Ascending aorta (tissue), 2 donors: ENCODE data around the gene IL4I1. TPM values are rescaled to one million over a fixed set of nuclear protein-coding genes. Genes with fewer than 3 reads are reported as not detected.

Source experiments
- DNase-seq, 2 donors: peaks; one replicate each; pipeline ENCODE4 v3.0.0-alpha.2; 2019; ENCODE audit warnings: low spot score in 2 of 2
- H3K27ac ChIP-seq, 2 donors: fragments of 200-600 bp; sonication (generic); one replicate each; pipeline ENCODE4 v1.5.1; 2016 to 2017; ENCODE audit warnings: mild to moderate bottlenecking in 1 of 2
- H3K27me3 ChIP-seq: fragments of 200-600 bp; sonication (generic); one replicate; pipeline ENCODE4 v1.5.1; 2017
- H3K36me3 ChIP-seq, 2 donors: fragments of 200-600 bp; sonication (generic); one replicate each; pipeline ENCODE4 v1.5.1; 2016
- H3K4me1 ChIP-seq, 2 donors: fragments of 200-600 bp; sonication (generic); one replicate each; pipeline ENCODE4 v1.5.1; 2016 to 2017; ENCODE audit warnings: mild to moderate bottlenecking in 1 of 2
- H3K4me3 ChIP-seq, 2 donors: fragments of 200-600 bp; sonication (generic); one replicate each; pipeline ENCODE4 v1.5.1; 2016 to 2017; ENCODE audit warnings: mild to moderate bottlenecking in 1 of 2
- H3K9me3 ChIP-seq, 2 donors: fragments of 200-600 bp; sonication (generic); one replicate each; pipeline ENCODE4 v1.5.1; 2016
- CTCF ChIP-seq, 3 experiments: fragments of 200-600 bp in 2 of 3; fragments of 450-650 bp in 1 of 3; sonication (generic) in 2 of 3; IDR thresholded peaks; one replicate each; pipeline ENCODE4 v1.5.1; 2016 to 2019; ENCODE audit warnings: antibody characterized with exemption in 3 of 3, mild to moderate bottlenecking in 1 of 3, moderate library complexity in 1 of 3
- intact Hi-C: fragments of 100-400 bp; cut with DNase I; formaldehyde crosslinking; loops from one replicate; pipeline ENCODE4 v1.15.1; 2023
- total RNA-seq: library from RNA; depleted of rRNA; stranded (reverse); fragments of >200 nt; gene quantifications from one replicate; pipeline ENCODE4 v1.1.0, GENCODE V29; 2016

The IL4I1 gene
- total RNA-seq, 1 donor from 2014 or later = 0.96 TPM

DNA sequence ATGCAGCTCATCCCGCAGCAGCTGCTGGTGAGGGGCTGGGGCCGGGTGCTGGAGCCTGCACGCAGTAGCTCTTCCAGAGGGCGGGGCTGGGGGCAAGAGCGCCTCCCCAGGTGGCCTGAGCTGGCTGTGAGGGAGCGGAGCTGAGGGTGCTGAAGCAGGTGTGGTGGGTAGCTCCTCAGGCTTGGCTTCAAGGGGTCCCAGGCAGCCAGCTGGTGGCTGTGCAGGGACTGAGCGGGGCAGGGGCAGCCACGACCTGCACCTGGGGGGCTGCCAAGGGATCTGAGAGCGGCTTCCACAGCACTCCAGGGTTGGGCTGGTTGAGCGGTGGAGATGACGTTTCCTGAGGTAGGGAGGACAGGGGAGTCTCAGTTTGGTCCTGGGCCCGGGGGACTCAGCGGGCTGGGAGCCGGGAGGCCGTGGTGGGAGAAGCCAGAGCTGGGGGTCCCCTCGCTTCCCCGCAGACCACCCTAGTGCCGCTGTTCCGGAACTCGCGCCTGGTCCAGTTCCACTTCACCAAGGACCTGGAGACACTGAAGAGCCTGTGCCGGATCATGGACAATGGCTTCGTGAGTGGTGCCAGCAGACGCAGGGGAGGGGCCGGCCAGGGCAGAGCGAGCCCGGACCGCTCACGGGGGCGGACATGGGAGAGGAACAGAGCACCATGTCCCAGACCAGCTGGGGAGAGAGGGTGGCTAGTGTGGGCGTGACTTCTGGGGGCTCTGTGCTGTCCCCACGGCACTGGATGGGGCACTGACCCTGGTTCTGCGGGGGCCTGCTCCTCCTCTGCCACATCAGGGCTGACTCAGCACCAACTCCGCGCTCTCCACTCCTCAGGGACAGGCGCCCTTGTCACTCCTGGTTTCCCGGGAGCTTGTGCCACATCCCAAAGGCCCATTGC is 38.4 kb downstream of the IL4I1 start:
- no peaks in the 10 kb centered on the region for H3K4me1 ChIP-seq
- intact Hi-C loops = loop anchor here (10.0 kb wide), 1 partner anchor 1224 kb away; the partner anchor contains the start of gene DBP
- no peak for DNase-seq
- H3K36me3 ChIP-seq = peaks cover 70 to 85% of the 10 kb centered on the region in 2 donors
- H3K9me3 ChIP-seq = no peaks in the 10 kb centered on the region
- H3K4me3 ChIP-seq = no peak overlapping the region
- H3K27ac ChIP-seq = peak overlapping the region in 1 of 2 donors; percentile 29
- TF ChIP-seq CTCF (IDR thresholded peaks at IDR 0.05) = no peak
- H3K27me3 ChIP-seq = no peaks in the 10 kb centered on the region

- DNase-seq = no peak
- H3K27ac ChIP-seq = no peak overlapping the region
- H3K36me3 ChIP-seq = peaks cover 69 to 79% of the 10 kb centered on the region in 2 donors
- H3K27me3 ChIP-seq = no peaks in the 10 kb centered on the region
- no peak for TF ChIP-seq CTCF (IDR thresholded peaks at IDR 0.05)
- H3K4me3 ChIP-seq = no peak overlapping the region
- H3K9me3 ChIP-seq = no peaks in the 10 kb centered on the region
- intact Hi-C loops = loop anchor here (10.0 kb wide), 1 partner anchor 1223 kb away; the partner anchor contains the start of gene DBP
- peaks cover 0 to 1% of the 10 kb centered on the region in 2 donors for H3K4me1 ChIP-seq
These were observed 38.9 kb downstream of the IL4I1 start for GRCh38 chr19:49857838-49858087.

GRCh38 chr19:49857061-49857837 is 39.4 kb downstream of the IL4I1 start:
- Histone ChIP-seq H3K27ac (no peak overlapping the region), H3K36me3 (peaks cover 64 to 78% of the 10 kb centered on the region in 2 donors)
- intact Hi-C loops = loop anchor here (10.0 kb wide), 1 partner anchor 1222 kb away; the partner anchor contains the start of gene DBP

DNA sequence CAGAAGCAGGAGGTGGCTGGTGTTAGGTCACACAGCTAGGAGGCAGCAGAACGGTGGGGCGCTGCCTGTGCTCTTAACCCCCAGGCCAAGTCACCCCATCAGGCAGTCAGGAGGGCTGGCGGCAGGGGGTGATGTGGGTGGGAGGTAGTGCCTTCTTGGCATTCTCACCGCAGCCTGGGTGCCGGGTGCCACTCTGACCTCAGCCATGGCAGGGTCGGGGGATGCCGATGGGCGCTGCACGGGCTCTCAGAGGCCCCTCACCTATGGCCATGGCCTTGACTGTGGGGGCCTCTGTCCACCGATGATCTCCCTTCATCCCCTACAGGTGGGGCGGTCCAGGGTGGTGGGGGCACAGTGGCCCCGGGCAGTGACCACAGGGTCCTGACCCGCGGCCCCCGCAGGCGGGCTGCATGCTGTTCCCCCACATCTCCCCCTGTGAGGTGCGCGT is 40.1 kb downstream of the IL4I1 start:
- Histone ChIP-seq H3K9me3 (no peaks in the 10 kb centered on the region), H3K27me3 (no peaks in the 10 kb centered on the region), H3K4me3 (no peak overlapping the region), H3K36me3 (peaks cover 58 to 72% of the 10 kb centered on the region in 2 donors), H3K4me1 (peaks cover 4 to 10% of the 10 kb centered on the region in 2 donors), H3K27ac (no peak overlapping the region)
- DNase-seq = no peak
- TF ChIP-seq CTCF (IDR thresholded peaks at IDR 0.05) = no peak
- intact Hi-C loops = loop anchor here (10.0 kb wide), 1 partner anchor 1222 kb away; the partner anchor contains the start of gene DBP

More at GRCh38 chr19:49857061-49857837, 39.4 kb downstream of the IL4I1 start:
- Histone ChIP-seq H3K4me1 (peaks cover 1 to 6% of the 10 kb centered on the region in 2 donors), H3K27me3 (no peaks in the 10 kb centered on the region), H3K4me3 (no peak overlapping the region), H3K9me3 (no peaks in the 10 kb centered on the region)
- no peak for DNase-seq
- no peak for TF ChIP-seq CTCF (IDR thresholded peaks at IDR 0.05)

DNA sequence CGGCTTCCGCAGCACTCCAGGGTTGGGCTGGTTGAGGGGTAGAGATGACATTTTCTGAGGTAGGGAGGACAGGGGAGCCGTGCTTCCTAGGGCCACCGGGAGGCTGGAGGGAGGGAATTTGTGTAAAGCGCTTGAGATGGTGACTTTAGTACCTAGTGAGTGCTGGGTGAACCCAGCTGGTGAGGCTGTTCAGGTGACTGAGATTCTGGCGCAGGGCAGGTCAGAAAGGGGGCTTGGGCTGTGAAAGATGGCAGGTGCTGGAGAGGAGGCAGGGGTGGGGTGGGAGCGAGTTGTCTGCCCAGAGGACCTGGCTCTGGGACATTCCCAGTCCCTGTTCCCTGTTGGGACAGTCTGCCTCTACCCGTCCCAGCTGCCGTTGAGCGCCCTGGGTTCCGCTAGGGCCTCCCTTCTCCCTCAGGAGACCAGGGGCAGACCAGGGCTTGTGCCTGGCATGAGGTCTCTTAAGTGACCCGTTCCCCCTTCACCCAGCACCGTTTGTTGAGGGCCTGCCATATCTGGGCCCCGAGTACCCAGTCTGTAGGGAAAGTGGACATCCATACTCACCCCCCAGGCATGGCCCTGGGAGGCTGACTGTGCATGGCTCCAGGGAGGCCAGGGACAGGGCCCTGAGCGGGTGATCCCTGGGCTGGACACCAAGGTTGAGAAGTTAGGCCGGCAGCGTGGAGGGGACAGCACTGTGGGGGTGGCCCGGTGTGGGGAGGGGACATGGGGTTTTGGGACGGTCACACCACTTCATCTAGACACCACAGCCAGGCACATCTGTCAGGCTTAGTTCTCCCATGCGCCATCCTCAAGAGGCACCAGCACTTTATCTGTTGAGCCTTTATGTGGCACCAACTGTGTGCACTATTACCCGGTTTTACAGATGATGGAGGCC is 40.8 kb downstream of the IL4I1 start:
- intact Hi-C loops = loop anchor here (10.0 kb wide), 1 partner anchor 1221 kb away; the partner anchor contains the start of gene DBP

More for the DNA sequence above, 40.8 kb downstream of the IL4I1 start:
- Histone ChIP-seq H3K27ac (no peak overlapping the region), H3K36me3 (peaks cover 52 to 65% of the 10 kb centered on the region in 2 donors), H3K4me3 (no peak overlapping the region), H3K27me3 (no peaks in the 10 kb centered on the region), H3K9me3 (no peaks in the 10 kb centered on the region), H3K4me1 (peaks cover 4 to 10% of the 10 kb centered on the region in 2 donors)
- TF ChIP-seq CTCF (IDR thresholded peaks at IDR 0.05) = no peak
- DNase-seq = no peak
